ENCODE data around the gene SPATA32. TPM values are rescaled to one million over a fixed set of nuclear protein-coding genes. Genes with fewer than 3 reads are reported as not detected.

SPATA32 gene
- total and polyA plus RNA-seq, 7 donors: 0.11 TPM; not detected in 6

DNA sequence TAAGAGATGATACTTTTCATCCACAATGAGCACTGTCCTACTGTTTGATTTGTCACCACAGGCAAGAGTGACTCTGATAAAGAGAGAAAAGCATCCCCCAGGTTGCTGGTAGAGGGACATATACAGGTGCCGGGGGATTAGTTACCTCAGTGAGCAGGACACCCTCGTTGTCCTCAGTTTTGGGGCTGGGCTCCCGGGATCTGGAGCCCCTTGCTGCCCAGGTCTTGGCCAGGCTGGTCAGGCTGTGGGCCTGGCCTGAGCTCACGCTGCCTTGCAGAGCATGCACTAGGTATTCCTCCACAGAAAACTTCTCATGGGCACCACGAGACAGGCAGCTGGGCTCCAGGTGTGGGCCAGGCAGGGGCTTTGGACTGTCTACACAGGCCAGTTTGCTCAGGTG is 24.4 kb upstream of the SPATA32 start:
- H3K36me3 ChIP-seq (ENCODE audit: insufficient read depth in 1 of 2, low read depth in 1 of 2): peaks cover 3 to 85% of the 10 kb centered on the region in 2 donors
- ATAC-seq: no peak

DNA sequence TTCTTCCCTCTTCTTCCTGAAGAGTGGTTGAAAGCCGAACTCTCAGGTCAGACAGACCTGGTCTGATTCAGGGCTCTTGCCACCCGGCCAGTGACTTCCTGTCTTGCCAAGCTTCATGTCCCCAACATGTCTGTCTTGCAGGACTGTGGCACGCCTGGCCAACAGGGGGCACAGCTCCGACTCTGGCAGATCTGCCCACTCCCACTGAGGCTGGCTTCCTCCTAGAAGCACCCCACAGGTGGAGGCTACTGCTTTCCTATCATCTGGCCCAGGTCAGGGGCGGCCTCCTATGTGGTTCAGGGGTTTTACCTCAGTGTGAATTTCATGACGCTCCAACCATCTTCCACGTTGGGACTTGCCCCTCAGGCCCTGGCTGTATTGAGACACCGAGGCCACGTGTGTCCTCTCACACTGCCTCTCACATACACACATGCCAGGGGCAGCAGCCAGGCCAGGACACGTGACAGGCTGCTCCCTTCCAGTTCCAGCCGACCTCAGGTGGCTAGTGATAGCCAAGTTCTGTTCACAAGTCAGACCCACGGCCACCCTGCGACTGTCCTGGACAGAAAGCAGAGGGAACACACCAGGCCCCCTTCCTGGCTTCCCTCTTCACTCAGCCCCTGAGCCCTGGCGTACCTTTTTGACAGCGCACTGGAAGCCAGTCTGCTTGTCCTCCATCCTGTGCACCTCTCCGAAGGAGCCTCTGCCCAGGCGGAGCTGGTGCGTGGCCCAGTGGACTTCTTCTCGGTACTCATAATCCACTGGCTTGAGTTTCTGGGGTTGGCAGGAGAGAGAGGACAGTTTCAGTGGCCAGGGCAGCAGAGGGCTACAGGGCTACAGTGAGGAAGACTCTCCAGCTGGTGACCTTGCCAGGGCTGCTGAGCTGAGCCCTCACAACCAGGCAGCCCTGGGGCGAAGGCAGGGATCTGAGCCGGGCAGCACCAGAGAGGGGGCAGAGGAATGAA is 22.6 kb upstream of the SPATA32 start:
- Histone ChIP-seq H3K4me3 (no peak overlapping the region), H3K9me3 (no peaks in the 10 kb centered on the region), H3K36me3 (ENCODE audit: insufficient read depth in 1 of 2, low read depth in 1 of 2) (peaks cover 3 to 91% of the 10 kb centered on the region in 2 donors), H3K4me1 (peaks cover 78% of the 10 kb centered on the region), H3K27me3 (ENCODE audit: insufficient read depth in 3 of 3, low read length in 2 of 3) (no peaks in the 10 kb centered on the region), H3K27ac (peak overlapping the region; percentile 96)
- intact Hi-C loops (cut with DNase I): loop anchor here in 1 of 2 donors (5.0 kb wide), 1 partner anchor 33 kb away; the partner anchor contains the start of gene MAP3K14
- ATAC-seq: peak; percentile 71 to 80 (median 76)
- DNase-seq: peak; percentile 80 to 93
- WGBS, 3 donors: 32 to 50% (median 33%) methylated on average over 21 of the region's 21 CpGs
- TF ChIP-seq, protein P1, sequence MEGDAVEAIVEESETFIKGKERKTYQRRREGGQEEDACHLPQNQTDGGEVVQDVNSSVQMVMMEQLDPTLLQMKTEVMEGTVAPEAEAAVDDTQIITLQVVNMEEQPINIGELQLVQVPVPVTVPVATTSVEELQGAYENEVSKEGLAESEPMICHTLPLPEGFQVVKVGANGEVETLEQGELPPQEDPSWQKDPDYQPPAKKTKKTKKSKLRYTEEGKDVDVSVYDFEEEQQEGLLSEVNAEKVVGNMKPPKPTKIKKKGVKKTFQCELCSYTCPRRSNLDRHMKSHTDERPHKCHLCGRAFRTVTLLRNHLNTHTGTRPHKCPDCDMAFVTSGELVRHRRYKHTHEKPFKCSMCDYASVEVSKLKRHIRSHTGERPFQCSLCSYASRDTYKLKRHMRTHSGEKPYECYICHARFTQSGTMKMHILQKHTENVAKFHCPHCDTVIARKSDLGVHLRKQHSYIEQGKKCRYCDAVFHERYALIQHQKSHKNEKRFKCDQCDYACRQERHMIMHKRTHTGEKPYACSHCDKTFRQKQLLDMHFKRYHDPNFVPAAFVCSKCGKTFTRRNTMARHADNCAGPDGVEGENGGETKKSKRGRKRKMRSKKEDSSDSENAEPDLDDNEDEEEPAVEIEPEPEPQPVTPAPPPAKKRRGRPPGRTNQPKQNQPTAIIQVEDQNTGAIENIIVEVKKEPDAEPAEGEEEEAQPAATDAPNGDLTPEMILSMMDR (IDR thresholded peaks at IDR 0.05): peak; percentile 40

More for the DNA sequence above, 24.4 kb upstream of the SPATA32 start:
- DNase-seq: peak in 1 of 2 donors; percentile 40
- H3K9me3 ChIP-seq: no peaks in the 10 kb centered on the region
- TF ChIP-seq, protein P1 (IDR thresholded peaks at IDR 0.05): no peak
- no peak overlapping the region for H3K4me3 ChIP-seq
- no peaks in the 10 kb centered on the region for H3K27me3 ChIP-seq (ENCODE audit: insufficient read depth in 3 of 3, low read length in 2 of 3)
- H3K27ac ChIP-seq: peak overlapping the region; percentile 96
- peaks cover 86% of the 10 kb centered on the region for H3K4me1 ChIP-seq
- 81 to 90% (median 87%) methylated on average over 5 of the region's 5 CpGs for WGBS, 3 donors
- intact Hi-C loops (cut with DNase I): no loop called here

DNA sequence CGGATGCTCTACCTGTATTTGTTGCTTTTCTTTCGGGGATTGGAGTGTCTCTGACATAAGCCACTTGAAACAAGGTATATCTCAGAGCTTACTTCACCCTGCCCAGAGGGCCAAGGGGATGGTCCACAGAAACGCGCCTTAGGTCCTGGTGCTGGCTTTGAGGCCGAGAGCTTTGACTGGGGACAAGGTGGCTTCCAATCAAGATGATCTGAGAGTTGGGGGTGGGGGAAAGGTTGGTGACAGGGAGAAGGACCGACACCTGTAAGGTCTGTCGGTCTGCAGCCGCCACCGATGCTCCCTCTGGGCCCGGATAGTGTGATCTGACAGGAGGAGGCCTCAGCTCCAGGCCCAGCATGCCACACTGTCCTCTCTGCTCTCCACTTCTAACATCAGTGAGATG is 21.8 kb upstream of the SPATA32 start:
- H3K27me3 ChIP-seq (ENCODE audit: insufficient read depth in 3 of 3, low read length in 2 of 3): no peaks in the 10 kb centered on the region
- H3K27ac ChIP-seq: peak overlapping the region; percentile 96
- H3K36me3 ChIP-seq (ENCODE audit: insufficient read depth in 1 of 2, low read depth in 1 of 2): peaks cover 3 to 88% of the 10 kb centered on the region in 2 donors
- intact Hi-C loops (cut with DNase I): loop anchor here in 1 of 2 donors (5.0 kb wide), 1 partner anchor 34 kb away; the partner anchor contains the start of gene MAP3K14
- no peak overlapping the region for H3K4me3 ChIP-seq
- TF ChIP-seq, protein P1 (IDR thresholded peaks at IDR 0.05): no peak
- H3K9me3 ChIP-seq: no peaks in the 10 kb centered on the region
- H3K4me1 ChIP-seq: peaks cover 73% of the 10 kb centered on the region
- WGBS, 3 donors: 80 to 91% (median 81%) methylated on average over 9 to 10 of the region's 10 CpGs
- DNase-seq (peak in 1 of 2 donors; percentile 36), ATAC-seq (peak in 1 of 4 donors; percentile 0)

DNA sequence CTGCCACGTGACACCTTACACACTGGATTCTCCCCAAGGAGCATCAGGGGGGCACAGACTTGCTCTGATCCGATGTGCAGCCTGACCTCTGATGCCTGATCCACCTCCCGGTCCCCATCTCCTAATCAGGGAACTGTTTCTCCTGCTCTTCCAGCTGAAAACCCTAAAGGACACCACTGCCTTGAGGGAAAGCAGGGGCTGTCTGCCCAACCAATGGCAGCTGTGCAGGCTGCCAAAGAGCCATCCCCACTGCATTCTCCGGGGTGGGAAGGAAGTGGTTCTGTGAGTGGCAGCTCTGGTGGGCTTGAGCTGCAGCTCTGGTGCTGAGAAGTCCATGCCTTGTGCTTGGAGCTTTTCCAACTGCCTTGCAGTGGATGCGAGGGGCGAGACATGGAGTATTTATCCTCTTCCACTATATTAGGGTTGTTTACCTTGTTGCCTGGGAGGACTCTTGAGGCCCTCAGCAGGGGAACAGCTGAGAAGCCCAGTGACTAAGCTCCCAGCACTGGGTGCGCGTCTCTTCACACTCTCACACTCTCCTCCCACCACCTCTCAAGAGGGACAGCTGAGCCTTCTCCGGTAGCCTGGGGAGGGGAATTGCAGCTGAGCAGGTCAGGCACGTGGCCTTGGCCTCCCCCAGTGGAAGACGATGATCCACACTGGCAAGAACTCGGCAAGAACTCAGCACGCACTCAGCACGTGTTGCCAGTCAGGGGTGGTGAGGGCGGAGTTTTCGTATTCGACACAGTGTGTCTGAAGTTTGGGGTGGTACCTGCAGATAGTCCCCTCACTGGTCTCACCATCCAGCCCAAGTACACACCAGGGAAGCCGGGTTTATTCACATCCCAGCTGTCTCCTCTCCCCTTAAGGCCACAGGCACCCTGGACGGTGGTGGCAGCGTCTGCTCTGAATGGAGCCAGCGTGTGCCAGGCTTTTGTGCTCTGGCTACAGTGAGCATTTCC is 21.1 kb upstream of the SPATA32 start:
- WGBS, 3 donors: 17 to 42% (median 32%) methylated on average over 21 of the region's 21 CpGs
- peak; percentile 85 to 91 (median 87) for ATAC-seq
- TF ChIP-seq, protein P1 (IDR thresholded peaks at IDR 0.05): no peak
- intact Hi-C loops (cut with DNase I): loop anchor here in 1 of 2 donors (5.0 kb wide), 1 partner anchor 34 kb away; the partner anchor contains the start of gene MAP3K14
- peaks cover 73% of the 10 kb centered on the region for H3K4me1 ChIP-seq
- no peaks in the 10 kb centered on the region for H3K27me3 ChIP-seq (ENCODE audit: insufficient read depth in 3 of 3, low read length in 2 of 3)
- H3K27ac ChIP-seq: peak overlapping the region; percentile 96
- no peaks in the 10 kb centered on the region for H3K9me3 ChIP-seq
- peak; percentile 78 to 94 for DNase-seq
- peak overlapping the region; percentile 7 for H3K4me3 ChIP-seq
- H3K36me3 ChIP-seq (ENCODE audit: insufficient read depth in 1 of 2, low read depth in 1 of 2): peaks cover 3 to 80% of the 10 kb centered on the region in 2 donors

All from psoas muscle (tissue), 8 donors.